Bronchus fibroblast of lung (primary cell): Measurements from ENCODE around the gene MORC1. TPM values are rescaled to one million over a fixed set of nuclear protein-coding genes. Genes with fewer than 3 reads are reported as not detected.

ENCODE experiments used
- total RNA-seq: library from RNA; depleted of rRNA; stranded (reverse); fragments of >200 nt; gene quantifications from 2 replicates; pipeline ENCODE4 v1.2.3, GENCODE V29; 2015

MORC1 gene, protein sequence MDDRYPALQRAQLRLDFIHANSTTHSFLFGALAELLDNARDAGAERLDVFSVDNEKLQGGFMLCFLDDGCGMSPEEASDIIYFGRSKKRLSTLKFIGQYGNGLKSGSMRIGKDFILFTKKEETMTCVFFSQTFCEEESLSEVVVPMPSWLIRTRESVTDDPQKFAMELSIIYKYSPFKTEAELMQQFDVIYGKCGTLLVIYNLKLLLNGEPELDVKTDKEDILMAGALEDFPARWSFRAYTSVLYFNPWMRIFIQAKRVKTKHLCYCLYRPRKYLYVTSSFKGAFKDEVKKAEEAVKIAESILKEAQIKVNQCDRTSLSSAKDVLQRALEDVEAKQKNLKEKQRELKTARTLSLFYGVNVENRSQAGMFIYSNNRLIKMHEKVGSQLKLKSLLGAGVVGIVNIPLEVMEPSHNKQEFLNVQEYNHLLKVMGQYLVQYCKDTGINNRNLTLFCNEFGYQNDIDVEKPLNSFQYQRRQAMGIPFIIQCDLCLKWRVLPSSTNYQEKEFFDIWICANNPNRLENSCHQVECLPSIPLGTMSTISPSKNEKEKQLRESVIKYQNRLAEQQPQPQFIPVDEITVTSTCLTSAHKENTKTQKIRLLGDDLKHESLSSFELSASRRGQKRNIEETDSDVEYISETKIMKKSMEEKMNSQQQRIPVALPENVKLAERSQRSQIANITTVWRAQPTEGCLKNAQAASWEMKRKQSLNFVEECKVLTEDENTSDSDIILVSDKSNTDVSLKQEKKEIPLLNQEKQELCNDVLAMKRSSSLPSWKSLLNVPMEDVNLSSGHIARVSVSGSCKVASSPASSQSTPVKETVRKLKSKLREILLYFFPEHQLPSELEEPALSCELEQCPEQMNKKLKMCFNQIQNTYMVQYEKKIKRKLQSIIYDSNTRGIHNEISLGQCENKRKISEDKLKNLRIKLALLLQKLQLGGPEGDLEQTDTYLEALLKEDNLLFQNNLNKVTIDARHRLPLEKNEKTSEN
- total RNA-seq: not detected in 2 replicates

DNA sequence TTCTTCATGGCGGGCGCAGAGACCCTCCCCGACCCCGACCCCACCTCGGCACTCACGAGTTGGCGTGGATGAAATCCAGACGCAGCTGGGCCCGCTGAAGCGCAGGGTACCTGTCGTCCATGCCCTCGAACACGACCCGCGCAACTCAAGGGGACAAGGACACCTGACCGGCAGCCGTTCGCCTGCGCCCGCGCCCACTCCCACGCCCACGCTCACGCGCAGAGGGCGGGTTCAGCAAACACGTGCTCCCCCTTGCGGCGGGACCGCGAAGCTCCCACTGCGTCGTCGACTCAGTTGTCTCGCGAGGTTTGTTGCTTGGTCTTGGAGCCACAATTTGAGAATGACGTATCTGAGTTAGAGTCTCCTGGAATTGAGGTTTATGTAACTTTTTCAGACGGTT is at the start of gene MORC1:
Gene MORC1 (minus strand): TSS at position 196 of the 400 bp plus-strand sequence. CDS start 75 bp downstream, at position 121.

GRCh38 chr3:109136523-109136922 is 18.6 kb upstream of the MORC1 start, which contains the start of gene C3orf85:
C3orf85 (plus strand) TSS chr3:109136719; CDS start chr3:109136848, 129 bp downstream.

GRCh38 chr3:108953700-108954099 is 164.2 kb downstream of the MORC1 start, which contains the start of gene GUCA1C:
GUCA1C (minus strand) TSS chr3:108953879; CDS start chr3:108953762, 117 bp downstream.

Other genes with a start within 250 kb of the MORC1 start
- not detected in 2 replicates for gene GUCA1C, start 164.3 kb downstream of the MORC1 start, total RNA-seq
- not detected in 2 replicates for gene C3orf85, start 18.6 kb upstream of the MORC1 start, total RNA-seq
- not detected in 2 replicates for gene DPPA2, start 198.4 kb upstream of the MORC1 start, total RNA-seq
- 0.67 and 1.2 TPM in 2 replicates for gene DPPA4, start 219.4 kb upstream of the MORC1 start, total RNA-seq